C4-2B (cell line): ENCODE measurements around the gene DEFB114.

Source experiments
- CTCF ChIP-seq: fragments of 450-650 bp; conservative IDR thresholded peaks from 2 replicates; pipeline ENCODE4 v1.5.1; 2017; ENCODE audit warnings: mild to moderate bottlenecking
- ZFX ChIP-seq: fragments of 450-650 bp; IDR thresholded peaks from 2 replicates; pipeline ENCODE4 v1.6.1; 2017

DNA sequence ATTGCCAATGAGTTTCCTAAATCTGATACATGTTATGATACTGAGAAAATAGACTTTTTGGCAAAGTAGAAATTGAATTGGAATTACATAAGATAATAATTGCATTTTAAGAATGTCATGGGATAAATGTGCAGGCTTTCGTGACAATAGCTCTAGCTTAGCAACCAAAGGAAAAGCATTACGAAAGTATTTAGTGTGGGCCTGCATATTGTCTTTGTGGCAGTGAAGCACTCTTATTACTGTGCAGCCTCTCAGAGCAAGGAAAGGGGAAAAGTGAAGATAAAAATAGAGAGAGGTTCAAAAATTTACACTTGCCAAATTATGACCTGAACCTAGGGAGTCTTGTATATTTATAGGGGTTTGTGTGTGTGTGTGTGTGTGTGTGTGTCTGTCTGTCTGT is 18.1 kb upstream of the DEFB114 start:
- TF ChIP-seq ZFX (no peak), CTCF (no peak)
